Activated CD8-positive, alpha-beta memory T cell treated with anti-CD3 and anti-CD28 coated beads for 48 hours (primary cell): Measurements from ENCODE around the gene PARL.

Source experiments
- DNase-seq, 3 experiments: peaks; one replicate each; pipeline ENCODE4 v3.0.0-alpha.2; 2020; ENCODE audit warnings: low read depth in 2 of 3, low spot score in 2 of 3

Gene PARL

GRCh38 chr3:183854318-183855035 is 30.2 kb downstream of the PARL start:
- DNase-seq = no peak

GRCh38 chr3:183845608-183846288 is 38.9 kb downstream of the PARL start:
- no peak for DNase-seq

- DNase-seq = no peak
Measured at GRCh38 chr3:183845090-183845489, 39.6 kb downstream of the PARL start.

GRCh38 chr3:183844606-183845005 is 40.1 kb downstream of the PARL start:
- no peak for DNase-seq

- DNase-seq = no peak
Measured at GRCh38 chr3:183839751-183840150, 44.9 kb downstream of the PARL start.

- DNase-seq = no peak
Measured at GRCh38 chr3:183837894-183838293, 46.8 kb downstream of the PARL start.

GRCh38 chr3:183837390-183837789 is 47.3 kb downstream of the PARL start:
- DNase-seq = no peak

- DNase-seq = no peak
Measured at GRCh38 chr3:183833516-183833915, 51.2 kb downstream of the PARL start.

- DNase-seq = no peak
Measured at GRCh38 chr3:183830187-183830586, 54.5 kb downstream of the PARL start.

GRCh38 chr3:183829466-183829865 is 55.2 kb downstream of the PARL start:
- no peak for DNase-seq

GRCh38 chr3:183828538-183828870 is 56.2 kb downstream of the PARL start:
- no peak for DNase-seq

GRCh38 chr3:183827809-183828537 is 56.7 kb downstream of the PARL start:
- DNase-seq = no peak

- no peak for DNase-seq
Measured at GRCh38 chr3:183826448-183827250, 58.0 kb downstream of the PARL start.

GRCh38 chr3:183825456-183826161 is 59.1 kb downstream of the PARL start, which contains the start of gene MAP6D1:
Gene MAP6D1 (minus strand): TSS chr3:183825577. CDS start chr3:183825547, 30 bp downstream.
- DNase-seq = peak in 2 of 3 experiments; percentile 32 to 34

- DNase-seq = no peak
Measured at GRCh38 chr3:183824761-183825455, 59.8 kb downstream of the PARL start.

GRCh38 chr3:183823963-183824362 is 60.7 kb downstream of the PARL start:
- no peak for DNase-seq

- DNase-seq = no peak
Measured at GRCh38 chr3:183822631-183823030, 62.0 kb downstream of the PARL start.

- no peak for DNase-seq
Measured at GRCh38 chr3:183819831-183820230, 64.8 kb downstream of the PARL start.

GRCh38 chr3:183818706-183819624 is 65.7 kb downstream of the PARL start:
- DNase-seq = no peak
